Left lung (tissue), 10 donors: ENCODE measurements around the gene SOX10. TPM values are rescaled to one million over a fixed set of nuclear protein-coding genes. Genes with fewer than 3 reads are reported as not detected.
"Not testable (repeated sequence)": the region's sequence is repeated elsewhere in the genome, so short reads cannot be mapped to it uniquely, and the experiment has no call there.

Source experiments
- ATAC-seq: fragments of 200-7000 bp; cut with Tn5 transposase; one replicate; pipeline ENCODE4 v1.9.1; 2020; ENCODE audit warnings: moderate library complexity
- DNase-seq, 4 donors: peaks; one replicate each; pipeline ENCODE4 v3.0.0-alpha.2; 2013 to 2020
- H3K27ac ChIP-seq, 2 donors: fragments of 200-600 bp; sonication (generic) in 1 of 2; one replicate each; pipeline versions ENCODE4 v1.5.0 to v1.8.0; 2020 to 2021
- H3K27me3 ChIP-seq, 2 donors: fragments of 200-600 bp; sonication (generic) in 1 of 2; one replicate each; pipeline versions ENCODE4 v1.5.0 to v1.8.0; 2020 to 2021
- H3K36me3 ChIP-seq, 2 donors: fragments of 200-600 bp; sonication (generic) in 1 of 2; one replicate each; pipeline versions ENCODE4 v1.5.0 to v1.8.0; 2020 to 2021
- H3K4me1 ChIP-seq, 2 donors: fragments of 200-600 bp; one replicate each; pipeline ENCODE4 v1.8.0; 2021
- H3K4me3 ChIP-seq, 2 donors: fragments of 200-600 bp; sonication (generic) in 1 of 2; one replicate each; pipeline versions ENCODE4 v1.5.0 to v1.8.0; 2020 to 2021; ENCODE audit warnings: mild to moderate bottlenecking in 1 of 2
- H3K9me3 ChIP-seq, 2 donors: fragments of 200-600 bp; sonication (generic) in 1 of 2; one replicate each; pipeline versions ENCODE4 v1.5.0 to v1.8.0; 2020 to 2021
- CTCF ChIP-seq, 2 donors: fragments of 200-600 bp; sonication (generic) in 1 of 2; IDR thresholded peaks; one replicate each; pipeline versions ENCODE4 v1.5.0 to v1.8.0; 2021; ENCODE audit warnings: antibody characterized with exemption in 2 of 2
- intact Hi-C, 2 donors: fragments of 100-400 bp; cut with DNase I; formaldehyde crosslinking; loops; one replicate each; pipeline versions ENCODE4 v1.11.2 to v1.14.2; 2022
- polyA plus RNA-seq, 6 donors: library from polyadenylated mRNA; unstranded; fragments of 120-200 nt; gene quantifications; one replicate each; pipeline ENCODE4 v1.2.1, GENCODE V29; 2013; ENCODE audit not compliant: insufficient read length in 6 of 6
- total RNA-seq, 2 donors: library from RNA; stranded (reverse); fragmentation: NEBNext Ultra II Directional; extraction: Animal tissue kit (Norgen Biotek cat#: 25700); gene quantifications; one replicate each; pipeline ENCODE4 v1.2.1, GENCODE V29; 2021
- donor health status: DM: no; HTN: yes; CAD: no.
- donor health status: DM: no; HTN: no; CAD: no.

Gene SOX10
- total and polyA plus RNA-seq, 8 donors = 0.41 to 1.0 (median 0.83) TPM; not detected in 2

DNA sequence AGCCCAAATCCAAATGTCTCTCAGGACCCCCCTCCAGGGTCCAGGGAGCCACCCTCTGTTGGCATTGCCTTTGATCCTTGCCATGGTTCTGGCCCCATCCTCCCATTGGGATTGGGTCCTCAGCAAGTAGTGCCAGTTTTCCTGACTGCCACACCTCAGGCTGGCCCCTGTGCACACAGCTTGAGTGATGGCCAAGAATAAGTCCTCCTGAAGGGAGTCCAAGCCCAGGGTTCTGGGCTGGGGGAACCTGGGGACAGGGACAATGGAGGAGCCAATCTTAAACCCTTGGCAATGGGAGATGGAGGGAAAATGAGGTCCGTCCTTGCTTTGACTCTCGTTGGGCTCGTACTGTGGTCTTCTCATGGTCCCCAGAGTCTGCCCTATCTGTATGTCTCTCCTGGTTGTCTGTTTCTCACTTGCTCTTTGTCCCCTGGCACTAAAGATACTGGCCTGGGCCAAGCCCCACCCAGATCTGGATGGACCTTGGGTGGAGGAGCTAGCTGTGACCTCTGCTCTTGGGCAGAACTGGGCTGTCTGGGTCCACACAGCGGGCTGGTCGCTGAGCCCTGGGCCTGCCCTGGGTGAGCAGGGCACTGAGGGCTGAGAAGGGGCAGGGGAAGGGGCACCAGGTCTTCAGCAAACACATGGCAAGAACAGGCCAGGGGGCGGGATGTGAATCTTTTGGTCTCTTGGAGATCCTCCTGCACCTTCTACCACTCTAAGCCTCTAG lies 2.9 kb downstream of the SOX10 start:
- Histone ChIP-seq H3K4me3 (no peak overlapping the region), H3K36me3 (no peaks in the 10 kb centered on the region), H3K4me1 (no peaks in the 10 kb centered on the region), H3K27me3 (no peaks in the 10 kb centered on the region), H3K27ac (no peak overlapping the region), H3K9me3 (no peaks in the 10 kb centered on the region)
- TF ChIP-seq CTCF (IDR thresholded peaks at IDR 0.05) = no peak
- intact Hi-C loops = no loop called here
- DNase-seq (no peak), ATAC-seq (no peak)

- Histone ChIP-seq H3K4me1 (no peaks in the 10 kb centered on the region), H3K36me3 (no peaks in the 10 kb centered on the region), H3K27me3 (no peaks in the 10 kb centered on the region), H3K4me3 (no peak overlapping the region), H3K9me3 (no peaks in the 10 kb centered on the region), H3K27ac (no peak overlapping the region)
- no peak for TF ChIP-seq CTCF (IDR thresholded peaks at IDR 0.05)
- no peak for ATAC-seq
- intact Hi-C loops = no loop called here
- DNase-seq = no peak
Observed at GRCh38 chr22:37979782-37980181, 4.6 kb downstream of the SOX10 start.

- intact Hi-C loops = no loop called here
- no peak for DNase-seq
- H3K9me3 ChIP-seq = no peaks in the 10 kb centered on the region
- no peak overlapping the region for H3K27ac ChIP-seq
- no peaks in the 10 kb centered on the region for H3K36me3 ChIP-seq
- no peaks in the 10 kb centered on the region for H3K4me1 ChIP-seq
- ATAC-seq = no peak
- H3K4me3 ChIP-seq = no peak overlapping the region
- H3K27me3 ChIP-seq = no peaks in the 10 kb centered on the region
- TF ChIP-seq CTCF (IDR thresholded peaks at IDR 0.05) = no peak
Observed at GRCh38 chr22:37976547-37976946, 7.8 kb downstream of the SOX10 start.

- H3K27me3 ChIP-seq, intact Hi-C loops, ATAC-seq: not testable (repeated sequence)
Observed at GRCh38 chr22:37976022-37976421, 8.3 kb downstream of the SOX10 start.

GRCh38 chr22:37975153-37975552 lies 9.2 kb downstream of the SOX10 start:
- no peak overlapping the region for H3K27ac ChIP-seq
- H3K4me3 ChIP-seq = no peak overlapping the region
- no peaks in the 10 kb centered on the region for H3K27me3 ChIP-seq
- H3K36me3 ChIP-seq = no peaks in the 10 kb centered on the region
- intact Hi-C loops = no loop called here
- no peak for DNase-seq
- no peak for ATAC-seq
- no peaks in the 10 kb centered on the region for H3K9me3 ChIP-seq
- H3K4me1 ChIP-seq = no peaks in the 10 kb centered on the region
- no peak for TF ChIP-seq CTCF (IDR thresholded peaks at IDR 0.05)

More at GRCh38 chr22:37976022-37976421, 8.3 kb downstream of the SOX10 start:
- H3K4me1 ChIP-seq, H3K27ac ChIP-seq, H3K36me3 ChIP-seq, H3K9me3 ChIP-seq, DNase-seq, H3K4me3 ChIP-seq: not testable (repeated sequence)
